A673 (cell line): ENCODE measurements around the gene BRPF3. TPM values are rescaled to one million over a fixed set of nuclear protein-coding genes. Genes with fewer than 3 reads are reported as not detected.

ENCODE experiments used
- BruUV-seq: library from RNA; stranded (reverse); fragments of 400-500 nt; replicated peaks from 2 replicates; lab custom pipeline; 2021; lab: Mats Ljungman, UMichigan
- CTCF ChIA-PET: fragments of 300-600 bp; sonication (Branson Sonifier 250); formaldehyde crosslinking; loops from one replicate; lab custom pipeline; 2022; ENCODE audit warnings: antibody characterized with exemption; lab: Charles Lee
- POLR2A ChIA-PET: fragments of 300-600 bp; sonication (Branson Sonifier 250); formaldehyde crosslinking; loops from one replicate; lab custom pipeline; 2022; ENCODE audit warnings: antibody characterized with exemption; ENCODE audit not compliant: low non-redundant PET; lab: Charles Lee
- DNase-seq: peaks from one replicate; pipeline ENCODE4 v3.0.0-alpha.2; 2015; ENCODE audit warnings: low spot score
- H3K27ac ChIP-seq: fragments of 200-600 bp; sonication (generic); 2 replicates; pipeline ENCODE4 v1.5.1; 2016; ENCODE audit warnings: mixed run types, low read depth, mild to moderate bottlenecking, mixed read lengths, antibody characterized with exemption, low read length; ENCODE audit not compliant: poor library complexity, severe bottlenecking
- H3K27me3 ChIP-seq: fragments of 200-600 bp; sonication (generic); replicated peaks from 2 replicates; pipeline ENCODE4 v1.6.1; 2017; ENCODE audit warnings: mixed run types, low read depth, mild to moderate bottlenecking, mixed read lengths, antibody characterized with exemption, low read length; ENCODE audit not compliant: insufficient read depth, poor library complexity
- H3K36me3 ChIP-seq: fragments of 200-600 bp; sonication (generic); 2 replicates; pipeline ENCODE4 v1.6.1; 2016; ENCODE audit warnings: mixed run types, mild to moderate bottlenecking, mixed read lengths, antibody characterized with exemption, low read length; ENCODE audit not compliant: insufficient read depth, poor library complexity, severe bottlenecking
- H3K4me1 ChIP-seq: fragments of 200-600 bp; sonication (generic); 2 replicates; pipeline ENCODE4 v1.6.1; 2017; ENCODE audit warnings: mixed run types, mild to moderate bottlenecking, mixed read lengths, antibody characterized with exemption, low read length; ENCODE audit not compliant: insufficient read depth, poor library complexity, severe bottlenecking
- H3K4me3 ChIP-seq: fragments of 200-600 bp; sonication (generic); 2 replicates; pipeline ENCODE4 v1.5.1; 2016; ENCODE audit warnings: low read depth, mixed run types, mild to moderate bottlenecking, mixed read lengths, low read length; ENCODE audit not compliant: poor library complexity, severe bottlenecking
- H3K9me3 ChIP-seq: fragments of 200-600 bp; sonication (generic); 2 replicates; pipeline ENCODE4 v1.6.1; 2016; ENCODE audit warnings: mixed run types, low read depth, mild to moderate bottlenecking, mixed read lengths, antibody characterized with exemption, low read length; ENCODE audit not compliant: poor library complexity, severe bottlenecking
- EZH2 ChIP-seq: fragments of 200-600 bp; sonication (generic); IDR thresholded peaks from 2 replicates; pipeline ENCODE4 v1.6.1; 2017; ENCODE audit warnings: borderline replicate concordance, low read depth, mild to moderate bottlenecking, mixed read lengths, antibody characterized with exemption, low read length; ENCODE audit not compliant: poor library complexity, severe bottlenecking
- intact Hi-C: fragments of 100-400 bp; cut with micrococcal nuclease; formaldehyde crosslinking; loops from one replicate; pipeline ENCODE4 v1.10.0; 2022; ENCODE audit not compliant: unreplicated experiment
- total RNA-seq: library from RNA; stranded (reverse); gene quantifications from 2 replicates; pipeline ENCODE4 v1.2.3, GENCODE V29; 2021
- TF ChIP-seq, protein P1 (sequence below): fragments of 300-800, 200-600 bp; sonication (generic); conservative IDR thresholded peaks from 2 replicates; pipeline ENCODE4 v1.5.1; 2017; ENCODE audit warnings: low read depth, mild to moderate bottlenecking, antibody characterized with exemption, low read length, moderate library complexity, mixed read lengths

The BRPF3 gene
- total RNA-seq, 1 experiment from 2014 or later = 39.3 TPM

DNA sequence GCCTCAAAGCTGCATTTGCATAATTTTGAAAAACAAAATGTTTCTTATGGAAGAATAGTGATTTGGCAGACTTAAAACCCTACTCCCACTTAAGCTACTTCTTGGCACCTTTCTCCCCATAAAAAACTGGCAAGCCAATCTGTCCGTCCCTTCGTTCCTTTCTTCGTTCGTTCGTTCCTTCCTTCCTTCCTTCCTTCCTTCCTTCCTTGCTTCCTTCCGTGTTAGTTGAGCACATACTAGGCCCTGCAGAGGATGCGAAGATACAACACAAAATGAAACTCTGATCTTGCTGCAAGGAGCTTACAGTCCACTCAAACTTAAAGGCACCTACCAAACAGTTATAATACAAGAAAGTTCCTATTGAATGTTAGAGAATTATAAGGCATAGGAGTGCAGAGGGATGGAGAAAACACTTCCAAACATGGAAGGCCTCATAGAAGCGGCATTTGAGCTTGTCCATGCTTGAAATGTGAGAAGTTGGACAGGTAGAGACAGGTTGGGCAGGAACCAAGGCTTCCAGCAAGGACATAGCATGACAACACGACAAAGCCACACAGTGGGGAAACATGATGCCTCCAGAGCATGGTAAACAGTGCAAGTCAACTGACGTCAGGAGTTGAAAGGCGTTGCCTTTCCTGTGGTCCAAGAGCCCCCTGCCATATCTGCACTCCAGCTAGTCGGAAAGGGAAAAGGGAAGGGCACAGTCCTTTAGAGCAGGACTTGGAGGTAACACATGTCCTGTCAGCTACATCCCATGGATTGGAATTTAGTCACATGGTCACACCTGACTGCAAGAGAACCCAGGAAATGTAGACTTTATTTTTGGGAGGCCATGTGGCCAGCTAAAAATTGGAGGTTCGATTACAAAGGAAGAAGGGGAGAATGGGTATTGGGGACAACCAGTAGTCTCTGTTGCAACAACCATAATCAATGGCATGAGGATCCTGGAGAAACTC is 80.3 kb downstream of the BRPF3 start:
- DNase-seq = no peak
- Histone ChIP-seq H3K27me3 (no peaks in the 10 kb centered on the region), H3K9me3 (no peaks in the 10 kb centered on the region), H3K27ac (no peak overlapping the region), H3K4me1 (no peaks in the 10 kb centered on the region), H3K36me3 (no peaks in the 10 kb centered on the region), H3K4me3 (no peak overlapping the region)
- CTCF ChIA-PET = no interaction called here
- TF ChIP-seq, protein P1, sequence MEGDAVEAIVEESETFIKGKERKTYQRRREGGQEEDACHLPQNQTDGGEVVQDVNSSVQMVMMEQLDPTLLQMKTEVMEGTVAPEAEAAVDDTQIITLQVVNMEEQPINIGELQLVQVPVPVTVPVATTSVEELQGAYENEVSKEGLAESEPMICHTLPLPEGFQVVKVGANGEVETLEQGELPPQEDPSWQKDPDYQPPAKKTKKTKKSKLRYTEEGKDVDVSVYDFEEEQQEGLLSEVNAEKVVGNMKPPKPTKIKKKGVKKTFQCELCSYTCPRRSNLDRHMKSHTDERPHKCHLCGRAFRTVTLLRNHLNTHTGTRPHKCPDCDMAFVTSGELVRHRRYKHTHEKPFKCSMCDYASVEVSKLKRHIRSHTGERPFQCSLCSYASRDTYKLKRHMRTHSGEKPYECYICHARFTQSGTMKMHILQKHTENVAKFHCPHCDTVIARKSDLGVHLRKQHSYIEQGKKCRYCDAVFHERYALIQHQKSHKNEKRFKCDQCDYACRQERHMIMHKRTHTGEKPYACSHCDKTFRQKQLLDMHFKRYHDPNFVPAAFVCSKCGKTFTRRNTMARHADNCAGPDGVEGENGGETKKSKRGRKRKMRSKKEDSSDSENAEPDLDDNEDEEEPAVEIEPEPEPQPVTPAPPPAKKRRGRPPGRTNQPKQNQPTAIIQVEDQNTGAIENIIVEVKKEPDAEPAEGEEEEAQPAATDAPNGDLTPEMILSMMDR = no peak
- TF ChIP-seq EZH2 = no peak
- intact Hi-C loops = no loop called here
- no TSS peak for BruUV-seq
- POLR2A ChIA-PET = no interaction called here

DNA sequence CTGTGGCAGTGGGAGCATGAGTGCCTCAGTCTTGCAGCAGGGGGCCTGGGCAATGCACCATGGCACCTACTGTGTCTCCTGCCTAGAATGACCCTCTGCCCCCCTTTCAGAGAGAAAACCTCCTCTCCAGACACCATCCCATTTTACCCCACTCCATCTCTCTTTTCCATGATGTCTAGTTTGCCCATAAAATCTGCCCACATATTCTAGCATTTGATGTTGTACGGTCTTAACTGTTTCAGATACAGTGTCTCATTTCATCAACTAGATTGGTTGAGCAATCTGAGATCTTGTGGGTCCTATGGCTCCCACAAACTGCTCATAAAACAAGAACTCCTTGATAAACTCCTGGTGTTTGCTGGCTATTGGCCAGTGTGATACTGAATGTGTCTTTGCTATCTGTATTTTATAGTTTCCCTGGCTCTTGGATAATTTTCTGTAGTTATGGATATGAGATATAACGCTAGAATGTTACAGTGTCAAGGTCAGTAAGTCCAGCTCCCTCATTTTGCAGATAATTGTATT is 81.5 kb downstream of the BRPF3 start:
- BruUV-seq = no TSS peak
- H3K27ac ChIP-seq = no peak overlapping the region
- POLR2A ChIA-PET = no interaction called here
- H3K27me3 ChIP-seq = no peaks in the 10 kb centered on the region
- H3K9me3 ChIP-seq = no peaks in the 10 kb centered on the region
- CTCF ChIA-PET = no interaction called here
- H3K4me1 ChIP-seq = no peaks in the 10 kb centered on the region
- intact Hi-C loops = no loop called here
- no peak for DNase-seq
- TF ChIP-seq EZH2 = no peak
- TF ChIP-seq, protein P1 = no peak
- no peaks in the 10 kb centered on the region for H3K36me3 ChIP-seq
- H3K4me3 ChIP-seq = no peak overlapping the region

DNA sequence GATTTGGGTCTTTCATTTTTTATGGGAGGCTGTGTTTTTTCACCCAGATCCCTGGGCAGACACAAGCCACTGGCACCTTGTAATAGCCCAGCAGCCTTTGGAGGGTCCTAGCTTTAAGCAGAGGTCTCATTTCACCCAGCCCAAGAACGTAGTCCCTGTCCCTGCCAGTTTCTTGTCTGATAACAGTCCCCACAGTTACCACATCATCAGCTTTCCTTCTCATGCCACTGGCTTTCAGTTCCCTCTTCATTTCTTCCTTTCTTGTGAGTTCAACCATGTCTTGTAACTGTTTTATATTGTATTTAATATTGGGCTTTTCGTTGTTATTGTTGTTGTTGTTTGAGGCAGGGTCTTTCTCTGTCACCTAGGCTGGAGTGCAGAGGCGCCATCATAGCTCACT is 83.9 kb downstream of the BRPF3 start:
- Histone ChIP-seq H3K36me3 (no peaks in the 10 kb centered on the region), H3K27me3 (peaks cover 23% of the 10 kb centered on the region), H3K4me3 (no peak overlapping the region), H3K4me1 (no peaks in the 10 kb centered on the region), H3K27ac (no peak overlapping the region), H3K9me3 (no peaks in the 10 kb centered on the region)
- CTCF ChIA-PET = no interaction called here
- DNase-seq = no peak
- TF ChIP-seq, protein P1 = no peak
- no peak for TF ChIP-seq EZH2
- POLR2A ChIA-PET = no interaction called here
- intact Hi-C loops = no loop called here
- BruUV-seq = no TSS peak
